ENCODE measurements around the gene PPP2R2B. TPM values are rescaled to one million over a fixed set of nuclear protein-coding genes. Genes with fewer than 3 reads are reported as not detected.
A peak's percentile ranks its signal among the peaks of the same experiment; 100 is the strongest.

The PPP2R2B gene
- polyA plus RNA-seq, 3 donors = 0.08 TPM; not detected in 2

DNA sequence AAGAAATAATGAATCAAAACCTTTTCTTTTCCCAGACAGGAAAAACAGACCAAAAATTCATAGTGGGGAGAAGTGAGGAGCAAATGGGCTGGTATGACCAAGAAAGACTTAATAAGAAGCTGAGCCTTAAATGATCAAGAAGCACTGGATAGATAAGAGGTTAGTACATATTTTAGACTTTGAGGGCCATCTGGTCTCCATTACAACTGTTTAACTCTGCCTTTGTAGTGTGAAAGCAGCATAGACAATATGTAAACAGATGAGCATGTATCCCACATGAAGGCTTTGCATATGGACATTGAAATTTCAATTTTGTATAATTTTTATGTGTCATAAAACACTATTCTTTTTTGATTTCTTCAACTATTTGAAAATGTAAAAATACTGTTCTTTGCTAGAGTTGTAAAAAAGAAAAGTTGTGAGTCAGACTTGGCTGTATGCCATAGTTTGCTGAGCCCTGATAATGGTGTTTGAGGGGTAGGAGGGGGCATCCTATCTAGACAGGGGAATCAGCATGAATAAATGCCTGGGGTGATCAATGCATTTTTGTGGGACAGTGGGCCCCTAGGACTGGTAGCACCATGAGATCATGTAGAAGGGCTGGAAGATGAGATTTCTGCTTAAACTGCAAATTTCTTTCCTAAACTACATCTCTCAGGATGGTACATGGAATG lies 270.8 kb downstream of the PPP2R2B start:
- Mint-ChIP-seq H3K9me3 (peaks cover 3 to 12% (median 7%) of the 10 kb centered on the region in 7 donors), H3K4me1 (no peaks in the 10 kb centered on the region), H3K4me3 (no peak overlapping the region), H3K36me3 (no peaks in the 10 kb centered on the region), H3K27ac (no peak overlapping the region), H3K27me3 (ENCODE audit: low read depth in 3 of 3) (peaks cover 0 to 3% (median 2%) of the 10 kb centered on the region in 3 donors)
- no peaks in the 10 kb centered on the region for H3K4me1 ChIP-seq (ENCODE audit: control insufficient read depth in 1 of 2, insufficient read depth in 2 of 2, low read length in 2 of 2)
- H3K27me3 ChIP-seq (ENCODE audit: control insufficient read depth in 2 of 2, insufficient read depth in 2 of 2, low read length in 2 of 2) = no peaks in the 10 kb centered on the region
- no peak overlapping the region for H3K4me3 ChIP-seq (replicated peaks in 1 of 3; ENCODE audit: low read depth in 2 of 3, low read length in 3 of 3)
- H3K9ac ChIP-seq (ENCODE audit: insufficient read depth, low read length, poor library complexity, severe bottlenecking) = no peak overlapping the region
- no peaks in the 10 kb centered on the region for H3K36me3 ChIP-seq (replicated peaks in 1 of 2; ENCODE audit: control insufficient read depth in 1 of 2, insufficient read depth in 2 of 2, low read length in 2 of 2)
- no peak overlapping the region for H3K4me2 ChIP-seq (replicated peaks; ENCODE audit: extremely low read depth, low read length, poor library complexity, severe bottlenecking)
- no peak for DNase-seq
- no peak overlapping the region for H2AFZ ChIP-seq (ENCODE audit: insufficient read depth, low read depth, low read length, poor library complexity, severe bottlenecking)
- no peaks in the 10 kb centered on the region for H3K9me3 ChIP-seq (replicated peaks in 1 of 2; ENCODE audit: control insufficient read depth in 1 of 2, insufficient read depth in 1 of 2, low read length in 2 of 2)
- intact Hi-C loops (cut with micrococcal nuclease) = no loop called here
- no peaks in the 10 kb centered on the region for H4K20me1 ChIP-seq (ENCODE audit: insufficient read depth, low read length)
- H3K79me2 ChIP-seq (ENCODE audit: insufficient read depth, low read length) = no peaks in the 10 kb centered on the region
- no peak overlapping the region for H3K27ac ChIP-seq (ENCODE audit: low read depth in 1 of 2, low read length in 2 of 2)
- TF ChIP-seq, protein P1, sequence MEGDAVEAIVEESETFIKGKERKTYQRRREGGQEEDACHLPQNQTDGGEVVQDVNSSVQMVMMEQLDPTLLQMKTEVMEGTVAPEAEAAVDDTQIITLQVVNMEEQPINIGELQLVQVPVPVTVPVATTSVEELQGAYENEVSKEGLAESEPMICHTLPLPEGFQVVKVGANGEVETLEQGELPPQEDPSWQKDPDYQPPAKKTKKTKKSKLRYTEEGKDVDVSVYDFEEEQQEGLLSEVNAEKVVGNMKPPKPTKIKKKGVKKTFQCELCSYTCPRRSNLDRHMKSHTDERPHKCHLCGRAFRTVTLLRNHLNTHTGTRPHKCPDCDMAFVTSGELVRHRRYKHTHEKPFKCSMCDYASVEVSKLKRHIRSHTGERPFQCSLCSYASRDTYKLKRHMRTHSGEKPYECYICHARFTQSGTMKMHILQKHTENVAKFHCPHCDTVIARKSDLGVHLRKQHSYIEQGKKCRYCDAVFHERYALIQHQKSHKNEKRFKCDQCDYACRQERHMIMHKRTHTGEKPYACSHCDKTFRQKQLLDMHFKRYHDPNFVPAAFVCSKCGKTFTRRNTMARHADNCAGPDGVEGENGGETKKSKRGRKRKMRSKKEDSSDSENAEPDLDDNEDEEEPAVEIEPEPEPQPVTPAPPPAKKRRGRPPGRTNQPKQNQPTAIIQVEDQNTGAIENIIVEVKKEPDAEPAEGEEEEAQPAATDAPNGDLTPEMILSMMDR (IDR thresholded peaks at IDR 0.05) = no peak

DNA sequence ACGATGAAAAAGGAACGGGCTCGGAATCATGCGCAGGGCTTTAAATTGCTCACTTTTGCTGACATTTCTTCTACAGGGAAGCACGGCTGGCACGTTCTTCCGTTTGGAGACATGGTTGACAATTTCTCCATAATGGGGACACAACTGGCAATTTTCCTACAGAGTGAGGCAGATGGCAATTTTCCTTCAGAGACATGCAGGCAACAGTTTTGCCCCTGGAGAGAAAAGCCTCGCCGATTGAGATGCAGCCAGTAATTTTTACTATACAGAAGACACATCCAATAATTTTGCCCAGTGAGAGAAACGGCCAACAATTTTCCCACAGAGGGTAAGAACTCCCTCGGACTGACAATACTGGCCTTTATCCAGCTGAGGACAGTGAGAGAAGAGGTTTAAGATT lies 271.7 kb downstream of the PPP2R2B start:
- intact Hi-C loops (cut with micrococcal nuclease) = no loop called here
- Mint-ChIP-seq H3K27ac (peak overlapping the region in 1 of 7 donors; percentile 64), H3K4me1 (no peaks in the 10 kb centered on the region), H3K36me3 (no peaks in the 10 kb centered on the region), H3K27me3 (ENCODE audit: low read depth in 3 of 3) (peaks cover 0 to 3% (median 2%) of the 10 kb centered on the region in 3 donors), H3K9me3 (peaks cover 3 to 12% (median 7%) of the 10 kb centered on the region in 7 donors), H3K4me3 (no peak overlapping the region)
- no peak overlapping the region for H3K4me3 ChIP-seq (replicated peaks in 1 of 3; ENCODE audit: low read depth in 2 of 3, low read length in 3 of 3)
- no peak for DNase-seq
- H3K4me2 ChIP-seq (replicated peaks; ENCODE audit: extremely low read depth, low read length, poor library complexity, severe bottlenecking) = no peak overlapping the region
- H4K20me1 ChIP-seq (ENCODE audit: insufficient read depth, low read length) = no peaks in the 10 kb centered on the region
- no peaks in the 10 kb centered on the region for H3K4me1 ChIP-seq (ENCODE audit: control insufficient read depth in 1 of 2, insufficient read depth in 2 of 2, low read length in 2 of 2)
- H3K27ac ChIP-seq (ENCODE audit: low read depth in 1 of 2, low read length in 2 of 2) = no peak overlapping the region
- H3K36me3 ChIP-seq (replicated peaks in 1 of 2; ENCODE audit: control insufficient read depth in 1 of 2, insufficient read depth in 2 of 2, low read length in 2 of 2) = no peaks in the 10 kb centered on the region
- H3K9ac ChIP-seq (ENCODE audit: insufficient read depth, low read length, poor library complexity, severe bottlenecking) = no peak overlapping the region
- H3K9me3 ChIP-seq (replicated peaks in 1 of 2; ENCODE audit: control insufficient read depth in 1 of 2, insufficient read depth in 1 of 2, low read length in 2 of 2) = no peaks in the 10 kb centered on the region
- 94% methylated on average over 8 of the region's 11 CpGs for WGBS (ENCODE audit: insufficient coverage)
- H2AFZ ChIP-seq (ENCODE audit: insufficient read depth, low read depth, low read length, poor library complexity, severe bottlenecking) = no peak overlapping the region
- no peaks in the 10 kb centered on the region for H3K27me3 ChIP-seq (ENCODE audit: control insufficient read depth in 2 of 2, insufficient read depth in 2 of 2, low read length in 2 of 2)
- no peaks in the 10 kb centered on the region for H3K79me2 ChIP-seq (ENCODE audit: insufficient read depth, low read length)
- TF ChIP-seq, protein P1 (IDR thresholded peaks at IDR 0.05) = no peak
